GM19372 (cell line): ENCODE results near the gene SLC12A2.

Source experiments
- ATAC-seq: cut with Tn5 transposase; IDR thresholded peaks from one replicate; pipeline ENCODE4 v1.9.1; 2021; ENCODE audit warnings: mild to moderate bottlenecking, low read depth, moderate library complexity; ENCODE audit not compliant: unreplicated experiment

SLC12A2 gene

DNA sequence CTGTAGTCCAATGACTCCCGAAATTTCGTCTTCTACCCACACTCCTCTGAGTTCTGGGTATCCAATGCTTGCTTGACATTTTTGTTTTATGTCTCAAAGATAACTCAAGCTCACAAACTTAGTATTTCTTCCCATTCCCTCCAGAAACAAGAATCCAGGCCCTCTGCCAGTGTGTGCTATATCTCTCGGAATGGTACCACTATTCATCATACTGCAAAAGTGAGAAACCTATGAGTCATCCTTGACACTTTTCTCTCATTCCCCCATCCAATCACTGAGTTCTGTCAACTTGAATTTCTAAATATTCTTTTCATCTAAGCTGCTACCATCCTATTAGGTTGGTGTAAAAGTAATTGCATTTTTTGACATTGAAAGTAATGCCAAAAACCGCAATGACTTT, 9.8 kb downstream of the SLC12A2 start:
- no peak for ATAC-seq

GRCh38 chr5:128097224-128097623, 13.7 kb downstream of the SLC12A2 start:
- no peak for ATAC-seq

DNA sequence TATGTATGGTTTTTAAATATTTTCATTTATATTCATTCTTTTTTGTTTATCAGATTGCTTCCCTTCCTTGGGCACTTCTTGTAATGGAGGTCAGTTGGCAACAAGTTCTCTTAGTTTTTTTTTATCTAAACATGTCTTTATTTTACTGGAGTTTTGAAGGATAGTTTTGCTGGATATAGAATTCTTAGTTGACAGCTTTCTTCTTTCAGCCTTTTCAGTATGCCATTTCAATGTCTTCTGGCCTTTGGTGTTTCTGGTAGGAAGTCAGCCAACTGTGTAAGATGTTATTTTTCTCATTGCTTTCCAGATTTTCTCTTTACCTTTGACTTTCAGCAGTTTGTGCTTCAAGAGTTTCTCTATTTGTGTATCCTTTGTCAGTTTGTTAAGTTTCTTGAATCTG, 14.2 kb downstream of the SLC12A2 start:
- no peak for ATAC-seq

DNA sequence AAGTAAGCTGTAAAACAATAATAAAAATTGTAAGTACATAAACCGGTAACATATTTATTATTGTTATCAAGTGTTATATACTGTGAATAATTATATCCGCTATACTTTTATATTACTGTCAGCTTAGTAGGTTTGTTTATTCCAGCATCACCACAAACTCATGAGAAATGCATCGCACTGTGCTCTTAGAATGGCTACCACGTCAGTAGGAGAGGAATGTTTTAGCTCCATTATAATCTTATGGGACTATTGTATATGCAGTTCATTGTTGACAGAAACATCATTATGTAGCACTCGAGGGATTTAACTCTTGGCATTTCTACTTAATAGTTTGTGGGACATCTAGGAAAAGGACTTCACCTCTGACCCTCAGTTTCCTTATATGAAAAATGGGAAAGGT, 16.4 kb downstream of the SLC12A2 start:
- no peak for ATAC-seq

DNA sequence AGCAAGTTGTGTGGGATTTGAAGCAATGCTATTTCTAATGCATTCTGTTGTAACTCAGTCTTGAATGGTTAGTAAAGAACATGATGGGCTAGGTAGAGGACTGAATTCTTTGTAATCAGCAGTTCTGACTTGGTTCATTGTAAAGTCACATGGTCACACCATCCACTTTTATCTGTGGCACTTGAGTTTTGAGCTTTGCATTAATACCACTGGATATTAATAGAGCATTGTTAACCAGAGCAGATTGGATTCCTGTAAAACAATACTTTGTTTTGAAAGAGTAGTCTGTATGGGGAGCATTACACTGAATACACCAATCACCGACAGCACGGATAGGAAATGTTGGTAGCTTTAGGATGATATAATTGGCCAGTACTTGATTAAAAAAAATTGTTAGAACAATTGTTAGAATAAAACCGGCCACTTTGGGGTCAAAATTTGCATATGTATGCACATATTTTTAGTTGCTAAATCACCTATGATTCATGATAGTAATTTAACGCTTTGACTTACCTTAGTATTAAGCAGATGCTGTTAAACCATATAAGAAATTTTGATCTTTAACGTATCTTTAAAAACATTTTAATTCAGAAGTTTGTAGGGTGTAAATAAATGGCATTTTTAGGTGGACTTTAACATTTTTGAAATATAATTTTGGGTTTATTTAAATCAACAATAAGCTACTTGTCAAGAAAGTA, 17.4 kb downstream of the SLC12A2 start:
- no peak for ATAC-seq

GRCh38 chr5:128101676-128102075, 18.1 kb downstream of the SLC12A2 start:
- ATAC-seq: no peak

DNA sequence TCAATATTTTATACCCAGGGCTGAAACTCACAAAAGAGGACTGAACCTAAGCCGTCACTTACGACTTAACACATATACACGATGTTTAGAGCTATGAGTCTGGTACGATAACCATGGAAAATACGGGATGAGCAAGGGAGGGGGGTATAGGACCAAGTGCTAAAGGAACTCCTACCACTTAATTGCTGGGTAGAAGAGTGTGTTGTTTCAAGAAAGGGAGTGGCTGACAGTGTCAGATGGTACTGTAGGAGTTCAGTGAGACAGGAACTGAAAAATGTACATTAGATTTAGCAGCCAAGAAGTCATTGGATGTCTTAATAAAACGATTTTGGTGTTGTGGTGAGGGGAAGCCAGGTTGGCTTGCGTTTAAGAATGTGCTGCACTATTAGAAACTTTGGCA, 21.6 kb downstream of the SLC12A2 start:
- ATAC-seq: no peak

DNA sequence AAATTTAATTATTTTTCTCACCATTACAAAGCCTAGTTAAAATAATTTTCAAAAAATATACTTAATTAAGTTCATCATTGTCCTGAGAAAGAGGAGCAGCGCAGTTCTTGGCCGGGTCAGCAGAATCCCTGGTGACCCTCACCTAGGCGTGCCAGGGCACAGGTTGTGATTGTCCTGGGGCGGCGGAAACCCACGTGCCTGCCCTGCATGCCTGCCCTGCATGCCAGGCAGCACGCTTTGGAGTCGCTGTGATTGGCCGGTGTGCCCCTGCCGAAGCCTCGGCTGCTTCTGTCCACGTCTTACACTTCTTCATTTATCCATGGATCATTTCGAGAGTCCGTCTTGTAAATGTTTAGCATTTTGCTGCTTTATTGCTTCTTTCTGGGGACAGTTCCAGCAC, 25.6 kb downstream of the SLC12A2 start:
- no peak for ATAC-seq

DNA sequence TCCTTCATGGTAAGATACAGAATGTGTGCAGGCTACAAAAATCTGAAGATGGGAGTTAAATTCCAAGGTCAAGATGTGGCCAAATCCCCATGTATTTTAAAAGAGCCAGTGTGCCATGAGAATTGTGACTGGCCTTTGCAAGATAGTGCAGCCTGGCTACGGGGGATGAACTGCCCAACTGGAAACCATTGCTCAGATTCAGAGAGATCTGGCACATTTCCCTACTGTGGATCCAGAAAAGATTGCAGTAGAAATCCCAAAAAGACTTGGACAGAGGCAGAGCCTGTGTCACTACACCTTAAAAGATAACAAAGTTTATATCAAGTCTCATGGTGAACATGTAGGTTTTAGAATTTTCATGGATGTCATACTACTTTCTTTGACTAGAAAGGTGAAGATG, 26.2 kb downstream of the SLC12A2 start:
- no peak for ATAC-seq

DNA sequence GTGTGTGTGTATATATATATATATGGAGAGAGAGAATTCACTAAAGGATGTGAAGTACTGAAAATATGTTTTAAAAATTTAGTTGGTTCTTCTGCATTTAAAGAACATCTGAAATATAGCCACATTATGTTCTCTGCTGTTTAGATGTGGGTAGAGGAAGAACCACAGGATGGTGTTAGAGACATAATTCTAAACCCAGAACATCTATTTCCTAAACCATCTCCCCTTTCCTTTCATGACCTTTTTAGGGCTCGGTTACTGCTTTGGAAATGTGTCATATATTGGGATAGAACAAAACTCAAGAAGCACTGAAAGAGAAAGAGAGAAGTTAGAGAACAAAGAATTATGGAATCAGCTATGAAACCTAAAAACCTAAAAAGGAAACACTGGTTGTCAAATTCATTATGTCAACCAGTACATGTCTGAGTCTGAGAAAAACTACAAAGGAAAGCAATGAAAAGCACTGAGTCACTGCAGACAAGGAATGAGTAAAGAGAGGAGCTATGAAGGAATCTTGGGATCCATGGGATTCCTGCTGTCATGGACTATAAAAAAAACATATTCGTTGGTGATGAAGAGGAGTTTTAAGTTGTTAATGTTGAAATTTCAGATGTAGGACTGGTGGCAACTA, 28.4 kb downstream of the SLC12A2 start:
- ATAC-seq: no peak

- ATAC-seq: no peak
Measured at GRCh38 chr5:128116445-128116844, 32.9 kb downstream of the SLC12A2 start.

- ATAC-seq: no peak
Measured at GRCh38 chr5:128118214-128118613, 34.6 kb downstream of the SLC12A2 start.

DNA sequence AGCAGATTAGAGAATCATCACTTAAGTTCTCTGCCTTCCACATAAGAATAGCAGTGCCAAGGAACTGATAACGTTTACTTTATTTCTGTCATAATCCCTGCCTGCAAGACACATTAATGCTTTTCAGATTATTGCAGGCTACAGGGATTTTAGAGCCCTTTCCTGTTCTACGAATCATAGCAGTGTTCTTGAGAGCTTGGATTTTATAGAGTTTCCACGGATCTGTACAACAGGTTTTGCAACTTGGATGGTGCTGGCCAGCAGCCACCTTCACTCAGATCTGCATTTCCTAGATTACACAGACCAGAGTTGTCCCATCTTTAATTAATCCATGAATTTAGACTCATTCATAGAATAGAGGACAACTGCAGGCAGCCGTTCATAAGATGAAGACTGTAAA, 38.1 kb downstream of the SLC12A2 start:
- ATAC-seq: no peak

DNA sequence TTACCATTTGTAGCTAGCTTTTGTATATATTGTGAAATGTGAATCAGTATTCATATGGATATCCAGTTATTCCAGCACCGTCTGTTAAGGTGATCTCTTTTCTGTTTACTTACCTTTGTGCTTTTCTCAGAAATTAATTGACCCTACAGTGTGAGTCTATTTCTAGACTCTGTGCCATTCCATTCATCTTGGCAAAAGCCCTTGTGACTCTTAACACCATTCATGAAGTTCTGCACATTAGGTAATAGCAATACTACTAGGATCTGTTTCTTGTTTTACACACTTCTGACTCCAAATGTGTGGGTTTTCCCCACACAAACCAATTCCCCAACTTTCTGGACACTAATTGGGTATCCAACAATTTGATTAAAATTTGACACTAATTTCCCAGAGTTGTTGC, 40.4 kb downstream of the SLC12A2 start:
- no peak for ATAC-seq

- ATAC-seq: no peak
Measured at GRCh38 chr5:128126241-128126640, 42.7 kb downstream of the SLC12A2 start.

- ATAC-seq: no peak
Measured at GRCh38 chr5:128132499-128132898, 48.9 kb downstream of the SLC12A2 start.

GRCh38 chr5:128135286-128135685, 51.7 kb downstream of the SLC12A2 start:
- ATAC-seq: no peak

- no peak for ATAC-seq
Measured at GRCh38 chr5:128143911-128144310, 60.3 kb downstream of the SLC12A2 start.

DNA sequence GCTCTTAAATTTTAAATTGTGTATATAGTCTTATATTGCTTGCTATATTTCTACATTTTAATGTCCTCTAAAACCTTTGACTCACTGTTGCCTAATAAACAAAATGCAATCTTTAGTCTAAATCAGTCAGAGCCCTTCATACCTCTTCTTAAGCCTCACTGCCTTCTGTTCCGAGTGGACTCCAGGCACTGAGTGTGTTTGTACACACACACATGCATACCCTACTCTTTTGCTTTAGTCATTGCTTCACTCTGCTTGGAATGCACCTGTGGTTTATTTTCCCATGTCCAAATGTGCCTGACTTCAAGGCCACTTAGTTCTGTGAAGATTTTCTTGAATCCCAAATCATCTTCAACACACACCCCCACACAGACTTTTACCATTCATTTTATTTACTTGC, 60.9 kb downstream of the SLC12A2 start:
- ATAC-seq: no peak

GRCh38 chr5:128146671-128147070, 63.1 kb downstream of the SLC12A2 start:
- no peak for ATAC-seq

DNA sequence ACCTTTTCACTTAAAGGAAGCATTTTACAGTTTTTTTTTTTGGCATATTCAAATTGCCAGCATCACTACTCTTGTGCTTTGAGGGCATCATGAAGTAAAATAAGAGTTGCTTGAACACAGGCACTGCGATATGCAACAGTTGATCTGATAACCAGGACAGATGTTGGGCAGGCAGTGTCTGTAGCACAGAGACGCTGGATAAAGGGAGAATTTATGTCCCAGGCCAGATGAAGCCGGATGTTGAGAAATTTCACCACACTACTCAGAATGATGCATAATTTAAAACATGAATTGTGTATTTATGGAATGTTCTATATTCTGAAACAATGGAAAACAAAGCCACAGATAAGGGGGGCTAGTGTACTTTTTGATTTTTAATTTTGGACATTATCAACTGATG, 71.4 kb downstream of the SLC12A2 start:
- no peak for ATAC-seq

DNA sequence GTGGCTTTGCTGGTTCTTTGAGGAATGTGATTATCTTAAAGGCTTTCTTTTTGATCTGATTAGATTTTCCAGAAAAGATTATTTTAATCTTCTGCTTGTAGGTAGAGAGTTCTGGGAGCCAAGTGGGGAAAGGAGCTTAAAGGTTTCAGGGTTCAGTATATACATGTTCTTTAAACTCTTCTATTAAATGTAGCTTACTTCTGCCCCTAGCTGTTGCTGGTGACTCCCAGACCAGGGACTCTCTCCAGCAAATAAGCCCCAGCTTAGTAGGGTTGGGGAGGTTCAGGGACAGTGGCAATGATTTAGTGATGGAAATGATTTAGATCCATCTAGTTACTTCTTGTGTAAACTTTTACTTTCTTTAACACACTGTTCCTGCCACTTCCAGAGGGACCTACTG, 72.2 kb downstream of the SLC12A2 start:
- ATAC-seq: no peak
